Body of pancreas (tissue), 4 donors: Measurements from ENCODE around the gene SRRM4. TPM values are rescaled to one million over a fixed set of nuclear protein-coding genes. Genes with fewer than 3 reads are reported as not detected.

ENCODE experiments used
- ATAC-seq: fragments of 150-250 bp; one replicate; pipeline ENCODE4 v1.9.1; 2016
- DNase-seq, 4 donors: peaks; one replicate each; pipeline ENCODE4 v3.0.0-alpha.2; 2019
- H3K27ac ChIP-seq, 4 donors: fragments of 200-600 bp; sonication (generic); 1 replicate in 3 of 4; 2 replicates in 1 of 4; pipeline versions ENCODE4 v1.5.1 to v1.6.1; 2016 to 2019; ENCODE audit warnings: mild to moderate bottlenecking in 1 of 4, mixed read lengths in 1 of 4, moderate library complexity in 1 of 4
- H3K27me3 ChIP-seq, 2 donors: fragments of 200-600 bp; sonication (generic); one replicate each; pipeline ENCODE4 v1.6.0; 2016; ENCODE audit warnings: mild to moderate bottlenecking in 1 of 2
- H3K36me3 ChIP-seq, 2 donors: fragments of 200-600 bp; sonication (generic); replicated peaks in 1 of 2; 2 replicates each; pipeline ENCODE4 v1.5.1; 2016; ENCODE audit warnings: low read depth in 2 of 2; ENCODE audit not compliant: insufficient read depth in 1 of 2
- H3K4me1 ChIP-seq: fragments of 200-600 bp; sonication (generic); one replicate; pipeline ENCODE4 v1.6.0; 2016
- H3K4me3 ChIP-seq, 2 donors: fragments of 200-600 bp; sonication (generic); 1 replicate in 1 of 2; 2 replicates in 1 of 2; pipeline ENCODE4 v1.5.1; 2016 to 2019
- H3K9me3 ChIP-seq, 3 donors: fragments of 200-600 bp; sonication (generic); 1 replicate in 2 of 3; 2 replicates in 1 of 3; pipeline ENCODE4 v1.5.1; 2016
- POLR2A ChIP-seq, 3 donors: fragments of 450-650 bp; IDR thresholded peaks; one replicate each; pipeline ENCODE4 v1.6.1; 2016; ENCODE audit warnings: antibody characterized with exemption in 3 of 3, mild to moderate bottlenecking in 2 of 3
- WGBS, 2 donors: methylation state at CpG; one replicate each; pipeline ENCODE4 v1.1.5; 2017; 5-methylcytosine and 5-hydroxymethylcytosine counted together
- intact Hi-C: fragments of 100-400 bp; cut with DNase I; formaldehyde crosslinking; loops from one replicate; pipeline ENCODE4 v1.15.1; 2023
- total RNA-seq, 2 donors: library from RNA; depleted of rRNA; stranded (reverse); fragments of >200 nt; gene quantifications; one replicate each; pipeline ENCODE4 v1.1.0, GENCODE V29; 2016
- TF ChIP-seq, protein P1 (sequence below), 7 experiments: fragments of 450-650 bp in 4 of 7; fragments of 200-600 bp in 3 of 7; sonication (generic) in 3 of 7; IDR thresholded peaks; one replicate each; pipeline ENCODE4 v1.5.1; 2016 to 2019; ENCODE audit warnings: antibody characterized with exemption in 7 of 7

The SRRM4 gene
- total RNA-seq, 2 donors from 2014 or later: not detected

DNA sequence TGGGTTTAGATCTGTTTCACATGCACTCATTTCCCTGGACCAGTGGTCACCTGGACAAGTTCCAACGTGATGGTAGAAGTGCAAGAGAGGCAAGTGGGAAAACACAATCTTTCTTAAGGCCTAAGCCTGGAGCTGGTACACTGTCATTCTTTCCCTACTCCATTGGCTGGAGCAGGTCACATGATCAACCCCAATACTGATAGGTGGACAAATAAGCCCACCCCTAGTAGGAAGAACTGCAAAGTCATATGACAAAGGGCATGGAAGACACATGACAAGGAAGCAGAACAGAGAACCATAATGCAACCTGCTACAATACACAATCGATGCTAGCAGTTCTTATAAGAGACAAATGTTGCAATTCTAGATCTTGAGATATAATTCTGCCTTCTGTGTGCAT lies 66.3 kb downstream of the SRRM4 start:
- H3K27me3 ChIP-seq: no peaks in the 10 kb centered on the region
- intact Hi-C loops: no loop called here
- no peaks in the 10 kb centered on the region for H3K9me3 ChIP-seq
- ATAC-seq: no peak
- H3K36me3 ChIP-seq: no peaks in the 10 kb centered on the region
- no peaks in the 10 kb centered on the region for H3K4me1 ChIP-seq
- no peak overlapping the region for H3K27ac ChIP-seq
- TF ChIP-seq, protein P1, sequence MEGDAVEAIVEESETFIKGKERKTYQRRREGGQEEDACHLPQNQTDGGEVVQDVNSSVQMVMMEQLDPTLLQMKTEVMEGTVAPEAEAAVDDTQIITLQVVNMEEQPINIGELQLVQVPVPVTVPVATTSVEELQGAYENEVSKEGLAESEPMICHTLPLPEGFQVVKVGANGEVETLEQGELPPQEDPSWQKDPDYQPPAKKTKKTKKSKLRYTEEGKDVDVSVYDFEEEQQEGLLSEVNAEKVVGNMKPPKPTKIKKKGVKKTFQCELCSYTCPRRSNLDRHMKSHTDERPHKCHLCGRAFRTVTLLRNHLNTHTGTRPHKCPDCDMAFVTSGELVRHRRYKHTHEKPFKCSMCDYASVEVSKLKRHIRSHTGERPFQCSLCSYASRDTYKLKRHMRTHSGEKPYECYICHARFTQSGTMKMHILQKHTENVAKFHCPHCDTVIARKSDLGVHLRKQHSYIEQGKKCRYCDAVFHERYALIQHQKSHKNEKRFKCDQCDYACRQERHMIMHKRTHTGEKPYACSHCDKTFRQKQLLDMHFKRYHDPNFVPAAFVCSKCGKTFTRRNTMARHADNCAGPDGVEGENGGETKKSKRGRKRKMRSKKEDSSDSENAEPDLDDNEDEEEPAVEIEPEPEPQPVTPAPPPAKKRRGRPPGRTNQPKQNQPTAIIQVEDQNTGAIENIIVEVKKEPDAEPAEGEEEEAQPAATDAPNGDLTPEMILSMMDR (IDR thresholded peaks at IDR 0.05): no peak
- no peak for TF ChIP-seq POLR2A (IDR thresholded peaks at IDR 0.05)
- no peak for DNase-seq
- no peak overlapping the region for H3K4me3 ChIP-seq
- WGBS, 2 donors: 56 to 60% methylated on average over 2 of the region's 2 CpGs

DNA sequence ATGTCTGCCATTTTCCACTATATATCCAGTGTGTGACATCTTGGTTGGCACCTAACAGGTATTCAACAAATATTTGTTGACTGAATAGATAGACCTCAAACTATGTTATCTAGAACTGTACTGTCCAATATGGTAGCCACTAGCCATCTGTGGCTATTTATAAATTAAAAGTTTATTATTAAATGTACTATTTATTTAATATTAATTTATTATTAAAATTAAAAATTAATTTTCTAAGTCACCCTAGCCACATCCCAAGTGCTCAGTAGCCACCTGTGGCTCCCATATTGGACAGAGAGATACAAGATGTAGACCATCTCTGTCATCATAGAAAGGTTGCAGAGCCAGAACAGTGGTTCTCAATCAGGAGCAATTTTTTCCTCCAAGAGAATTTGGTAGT lies 69.3 kb downstream of the SRRM4 start:
- Histone ChIP-seq H3K4me3 (no peak overlapping the region), H3K27me3 (no peaks in the 10 kb centered on the region), H3K27ac (no peak overlapping the region), H3K9me3 (no peaks in the 10 kb centered on the region), H3K36me3 (no peaks in the 10 kb centered on the region), H3K4me1 (no peaks in the 10 kb centered on the region)
- ATAC-seq (no peak), DNase-seq (no peak)
- intact Hi-C loops: no loop called here
- TF ChIP-seq POLR2A (IDR thresholded peaks at IDR 0.05): no peak
- TF ChIP-seq, protein P1 (IDR thresholded peaks at IDR 0.05): no peak

DNA sequence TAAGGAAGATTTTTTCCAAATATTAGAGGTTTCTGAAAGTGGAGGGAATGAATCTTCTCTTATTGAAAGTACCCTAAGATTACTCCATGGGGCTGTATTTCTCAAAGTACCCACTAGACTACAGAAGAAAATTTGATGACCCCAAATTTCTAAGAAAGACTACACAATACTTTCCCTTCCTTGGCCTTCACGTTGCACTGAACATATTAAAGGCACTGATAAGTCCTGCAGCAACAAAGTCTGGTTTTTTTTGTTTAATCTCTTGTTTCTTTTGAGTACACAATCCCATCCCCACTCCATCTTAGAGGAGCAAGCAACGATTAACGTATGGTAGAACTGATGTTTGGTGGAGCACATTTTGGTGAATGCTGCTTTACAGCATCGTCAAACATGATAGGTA lies 70.1 kb downstream of the SRRM4 start:
- Histone ChIP-seq H3K27ac (no peak overlapping the region), H3K9me3 (no peaks in the 10 kb centered on the region), H3K36me3 (no peaks in the 10 kb centered on the region), H3K27me3 (no peaks in the 10 kb centered on the region), H3K4me1 (no peaks in the 10 kb centered on the region), H3K4me3 (no peak overlapping the region)
- ATAC-seq: no peak
- TF ChIP-seq, protein P1 (IDR thresholded peaks at IDR 0.05): no peak
- no peak for TF ChIP-seq POLR2A (IDR thresholded peaks at IDR 0.05)
- 68 to 76% methylated on average over 4 of the region's 4 CpGs for WGBS, 2 donors
- intact Hi-C loops: no loop called here
- no peak for DNase-seq

DNA sequence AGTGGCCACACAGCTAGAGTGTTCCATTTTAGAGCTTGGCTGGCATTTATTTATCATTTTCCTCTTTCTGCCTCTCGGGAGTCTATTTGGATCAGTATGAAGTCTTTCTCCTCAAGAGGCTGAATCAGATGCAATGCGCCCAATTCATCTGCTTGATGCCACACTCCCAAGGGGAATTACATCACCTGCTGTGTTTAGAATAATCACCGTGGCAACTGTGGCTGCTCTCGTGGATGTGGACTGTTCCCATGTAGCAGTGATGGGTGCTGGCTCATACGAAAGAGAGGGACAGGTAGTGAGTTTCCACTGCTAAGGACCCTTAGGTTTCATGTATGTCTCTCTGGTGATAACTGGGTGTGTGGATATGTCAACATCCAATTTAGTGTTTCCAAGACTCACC lies 70.7 kb downstream of the SRRM4 start:
- H3K9me3 ChIP-seq: no peaks in the 10 kb centered on the region
- TF ChIP-seq POLR2A (IDR thresholded peaks at IDR 0.05): no peak
- TF ChIP-seq, protein P1 (IDR thresholded peaks at IDR 0.05): no peak
- intact Hi-C loops: no loop called here
- no peak overlapping the region for H3K27ac ChIP-seq
- no peaks in the 10 kb centered on the region for H3K27me3 ChIP-seq
- H3K4me1 ChIP-seq: no peaks in the 10 kb centered on the region
- no peak overlapping the region for H3K4me3 ChIP-seq
- ATAC-seq: no peak
- WGBS, 2 donors: 68 to 76% methylated on average over 5 of the region's 5 CpGs
- DNase-seq: no peak
- no peaks in the 10 kb centered on the region for H3K36me3 ChIP-seq

DNA sequence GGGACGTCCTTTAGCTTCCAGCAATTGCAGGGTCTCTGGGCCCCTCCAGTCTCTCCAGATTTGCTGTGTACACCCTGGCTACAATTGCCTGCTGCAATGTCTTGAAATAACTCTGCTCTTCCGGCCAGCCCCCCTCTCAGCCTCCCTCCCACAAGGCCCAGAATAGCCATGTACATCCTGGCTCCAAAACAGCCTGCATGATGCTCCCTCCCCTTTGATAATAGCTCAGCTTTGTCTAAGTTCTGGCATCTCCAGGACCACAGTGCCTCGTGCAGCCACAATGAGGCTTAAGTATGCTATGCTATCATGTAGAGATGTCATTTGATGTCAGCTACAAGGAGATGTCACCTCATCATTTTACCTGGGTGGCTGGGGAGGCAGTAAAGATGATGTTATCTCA lies 74.6 kb downstream of the SRRM4 start:
- H3K36me3 ChIP-seq: no peaks in the 10 kb centered on the region
- H3K4me3 ChIP-seq: no peak overlapping the region
- H3K4me1 ChIP-seq: peaks cover 2% of the 10 kb centered on the region
- no peak for DNase-seq
- intact Hi-C loops: no loop called here
- no peaks in the 10 kb centered on the region for H3K9me3 ChIP-seq
- WGBS, 2 donors: 44 to 69% methylated on average over 3 of the region's 3 CpGs
- TF ChIP-seq POLR2A (IDR thresholded peaks at IDR 0.05): no peak
- TF ChIP-seq, protein P1 (IDR thresholded peaks at IDR 0.05): no peak
- H3K27me3 ChIP-seq: no peaks in the 10 kb centered on the region
- ATAC-seq: no peak
- H3K27ac ChIP-seq: no peak overlapping the region
